Right lobe of liver (tissue), 4 donors: Measurements from ENCODE around the gene CRISPLD2.

ENCODE experiments used
- POLR2A ChIP-seq: fragments of 450-650 bp; IDR thresholded peaks from one replicate; pipeline ENCODE4 v1.6.1; 2017; ENCODE audit warnings: antibody characterized with exemption, mild to moderate bottlenecking
- TF ChIP-seq, protein P1 (sequence below), 4 donors: fragments of 200-600 bp in 3 of 4; fragments of 450-650 bp in 1 of 4; IDR thresholded peaks; one replicate each; pipeline versions ENCODE4 v1.5.1 to v1.8.0; 2016 to 2022; ENCODE audit warnings: antibody characterized with exemption in 4 of 4, mild to moderate bottlenecking in 2 of 4
- donor health status: DM: no; HTN: no; CAD: no.
- donor health status: DM: no; HTN: no; CAD: no.
- donor health status: DM: no; HTN: yes; CAD: no.

DNA sequence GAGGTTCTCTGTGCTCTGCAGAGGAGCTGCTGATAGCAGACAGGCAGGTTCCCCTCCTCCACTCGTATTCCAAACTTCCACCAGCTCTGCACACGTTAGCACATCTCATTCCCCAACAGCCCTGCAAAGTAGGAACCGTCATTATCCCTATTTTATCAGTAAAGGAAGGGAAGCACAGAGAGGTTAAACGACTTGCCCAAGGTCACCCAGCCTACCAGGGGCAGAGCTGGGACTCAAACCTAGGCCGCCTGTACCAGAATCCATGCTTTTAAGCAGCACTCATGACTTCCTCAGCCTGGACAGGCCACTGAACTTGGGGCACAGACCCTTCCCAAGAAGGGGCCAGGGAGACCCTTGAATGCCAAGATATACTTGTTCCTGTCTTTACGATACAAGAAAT, 75.2 kb downstream of the CRISPLD2 start:
- TF ChIP-seq, protein P1, sequence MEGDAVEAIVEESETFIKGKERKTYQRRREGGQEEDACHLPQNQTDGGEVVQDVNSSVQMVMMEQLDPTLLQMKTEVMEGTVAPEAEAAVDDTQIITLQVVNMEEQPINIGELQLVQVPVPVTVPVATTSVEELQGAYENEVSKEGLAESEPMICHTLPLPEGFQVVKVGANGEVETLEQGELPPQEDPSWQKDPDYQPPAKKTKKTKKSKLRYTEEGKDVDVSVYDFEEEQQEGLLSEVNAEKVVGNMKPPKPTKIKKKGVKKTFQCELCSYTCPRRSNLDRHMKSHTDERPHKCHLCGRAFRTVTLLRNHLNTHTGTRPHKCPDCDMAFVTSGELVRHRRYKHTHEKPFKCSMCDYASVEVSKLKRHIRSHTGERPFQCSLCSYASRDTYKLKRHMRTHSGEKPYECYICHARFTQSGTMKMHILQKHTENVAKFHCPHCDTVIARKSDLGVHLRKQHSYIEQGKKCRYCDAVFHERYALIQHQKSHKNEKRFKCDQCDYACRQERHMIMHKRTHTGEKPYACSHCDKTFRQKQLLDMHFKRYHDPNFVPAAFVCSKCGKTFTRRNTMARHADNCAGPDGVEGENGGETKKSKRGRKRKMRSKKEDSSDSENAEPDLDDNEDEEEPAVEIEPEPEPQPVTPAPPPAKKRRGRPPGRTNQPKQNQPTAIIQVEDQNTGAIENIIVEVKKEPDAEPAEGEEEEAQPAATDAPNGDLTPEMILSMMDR (IDR thresholded peaks at IDR 0.05): no peak
- no peak for TF ChIP-seq POLR2A
